GM19468 (cell line): ENCODE results near the gene LSAMP.
"Not testable (repeated sequence)": the region's sequence is repeated elsewhere in the genome, so short reads cannot be mapped to it uniquely, and the experiment has no call there.

Experiments used
- ATAC-seq: cut with Tn5 transposase; IDR thresholded peaks from one replicate; pipeline ENCODE4 v1.9.1; 2021; ENCODE audit warnings: mild to moderate bottlenecking, moderate library complexity, moderate number of reproducible peaks; ENCODE audit not compliant: unreplicated experiment; ENCODE audit errors: extremely low read depth

LSAMP gene

GRCh38 chr3:115833074-115833473 is 612.2 kb downstream of the LSAMP start:
- ATAC-seq = no peak

GRCh38 chr3:115832265-115832664 is 613.0 kb downstream of the LSAMP start:
- ATAC-seq = no peak

GRCh38 chr3:115831864-115832263 is 613.4 kb downstream of the LSAMP start:
- no peak for ATAC-seq

GRCh38 chr3:115830764-115831395 is 614.4 kb downstream of the LSAMP start:
- no peak for ATAC-seq

- ATAC-seq = no peak
Measured at GRCh38 chr3:115828401-115828800, 616.9 kb downstream of the LSAMP start.

- ATAC-seq = no peak
Measured at GRCh38 chr3:115827495-115827894, 617.8 kb downstream of the LSAMP start.

GRCh38 chr3:115825046-115825445 is 620.2 kb downstream of the LSAMP start:
- ATAC-seq = no peak

GRCh38 chr3:115823083-115823482 is 622.2 kb downstream of the LSAMP start:
- ATAC-seq = no peak

- no peak for ATAC-seq
Measured at GRCh38 chr3:115822579-115822978, 622.7 kb downstream of the LSAMP start.

GRCh38 chr3:115819785-115820384 is 625.4 kb downstream of the LSAMP start:
- peak; percentile 93 for ATAC-seq

- no peak for ATAC-seq
Measured at GRCh38 chr3:115814778-115815380, 630.4 kb downstream of the LSAMP start.

- no peak for ATAC-seq
Measured at GRCh38 chr3:115814006-115814405, 631.3 kb downstream of the LSAMP start.

GRCh38 chr3:115808816-115809215 is 636.5 kb downstream of the LSAMP start:
- ATAC-seq = no peak

GRCh38 chr3:115808244-115808643 is 637.0 kb downstream of the LSAMP start:
- ATAC-seq = no peak

- no peak for ATAC-seq
Measured at GRCh38 chr3:115806501-115806900, 638.8 kb downstream of the LSAMP start.

GRCh38 chr3:115805520-115805919 is 639.8 kb downstream of the LSAMP start:
- ATAC-seq = no peak

- ATAC-seq = no peak
Measured at GRCh38 chr3:115804713-115805119, 640.6 kb downstream of the LSAMP start.

- no peak for ATAC-seq
Measured at GRCh38 chr3:115804200-115804599, 641.1 kb downstream of the LSAMP start.

GRCh38 chr3:115803661-115804060 is 641.6 kb downstream of the LSAMP start:
- no peak for ATAC-seq

- no peak for ATAC-seq
Measured at GRCh38 chr3:115800489-115801075, 644.7 kb downstream of the LSAMP start.

- not testable (repeated sequence) for ATAC-seq
Measured at GRCh38 chr3:115800065-115800464, 645.2 kb downstream of the LSAMP start.
